C4-2B (cell line): ENCODE data around the gene ACTL8.

ENCODE experiments used
- H3K27ac ChIP-seq: fragments of 450-650 bp; 2 replicates; pipeline ENCODE4 v1.5.1; 2017
- CTCF ChIP-seq: fragments of 450-650 bp; conservative IDR thresholded peaks from 2 replicates; pipeline ENCODE4 v1.5.1; 2017; ENCODE audit warnings: mild to moderate bottlenecking
- ZFX ChIP-seq: fragments of 450-650 bp; IDR thresholded peaks from 2 replicates; pipeline ENCODE4 v1.6.1; 2017

Gene ACTL8

GRCh38 chr1:17728123-17728712, 26.9 kb upstream of the ACTL8 start:
- TF ChIP-seq ZFX = no peak
- no peak for TF ChIP-seq CTCF
- no peak overlapping the region for H3K27ac ChIP-seq

DNA sequence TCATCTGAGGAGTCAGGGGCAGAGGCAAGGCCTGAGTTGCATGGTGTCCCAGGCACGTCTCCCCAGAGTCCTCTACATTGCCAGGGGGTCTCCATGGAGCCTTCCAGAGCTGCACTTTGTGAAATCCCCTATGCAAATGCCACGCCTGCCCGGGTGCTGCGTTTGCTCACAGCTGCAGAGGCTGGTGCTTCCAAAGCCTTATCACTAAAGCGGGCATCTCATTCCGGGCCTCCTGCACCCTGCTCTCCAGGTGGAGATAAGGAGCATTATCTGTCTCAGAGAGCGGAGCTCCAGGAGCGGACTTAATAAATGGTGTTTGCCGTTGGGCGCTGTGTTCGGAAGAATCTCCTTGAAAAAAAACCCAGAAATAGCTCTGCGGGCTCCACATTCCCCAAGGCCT, 25.9 kb upstream of the ACTL8 start:
- H3K27ac ChIP-seq = no peak overlapping the region
- no peak for TF ChIP-seq ZFX
- TF ChIP-seq CTCF = no peak

GRCh38 chr1:17729909-17730308, 25.2 kb upstream of the ACTL8 start:
- H3K27ac ChIP-seq = no peak overlapping the region
- TF ChIP-seq ZFX (no peak), CTCF (no peak)

- no peak overlapping the region for H3K27ac ChIP-seq
- TF ChIP-seq ZFX = no peak
- TF ChIP-seq CTCF = no peak
Measured at GRCh38 chr1:17731460-17731859, 23.7 kb upstream of the ACTL8 start.

GRCh38 chr1:17732475-17732874, 22.7 kb upstream of the ACTL8 start:
- TF ChIP-seq ZFX (no peak), CTCF (no peak)
- H3K27ac ChIP-seq = no peak overlapping the region

GRCh38 chr1:17733661-17734060, 21.5 kb upstream of the ACTL8 start:
- no peak for TF ChIP-seq ZFX
- no peak for TF ChIP-seq CTCF
- no peak overlapping the region for H3K27ac ChIP-seq

DNA sequence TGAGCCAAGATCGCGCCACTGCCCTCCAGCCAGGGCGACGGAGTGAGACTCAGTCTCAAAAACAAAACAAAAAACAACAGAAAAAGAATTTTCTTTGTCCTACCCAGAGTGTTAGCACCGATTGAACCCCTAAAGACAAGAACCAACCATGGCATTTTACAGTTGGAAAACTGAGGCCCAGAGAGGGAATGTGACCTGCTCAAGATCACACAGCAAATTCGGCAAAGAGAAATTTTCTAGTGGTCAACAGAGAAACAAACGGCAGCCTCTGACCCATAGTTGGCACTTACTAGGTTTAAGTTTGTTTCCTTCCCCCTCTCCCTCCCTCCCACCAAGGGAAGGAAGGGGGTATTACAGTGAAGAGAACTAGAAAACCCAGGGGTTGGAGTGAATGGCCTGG, 20.5 kb upstream of the ACTL8 start:
- TF ChIP-seq CTCF (no peak), ZFX (no peak)
- no peak overlapping the region for H3K27ac ChIP-seq
